GM12875 (cell line): Measurements from ENCODE around the gene FGGY.
"Not testable (repeated sequence)": the region's sequence is repeated elsewhere in the genome, so short reads cannot be mapped to it uniquely, and the experiment has no call there.

ENCODE experiments used
- H3K4me3 ChIP-seq: one replicate; pipeline ENCODE4 v1.5.1; 2011; ENCODE audit warnings: low read depth, low read length, control low read depth
- TF ChIP-seq, protein P1 (sequence below): IDR thresholded peaks from 2 replicates; pipeline ENCODE4 v1.5.1; 2011; ENCODE audit warnings: low read depth, mild to moderate bottlenecking, control low read depth, inconsistent platforms, low read length, moderate library complexity, borderline replicate concordance; ENCODE audit not compliant: insufficient read depth

The FGGY gene

DNA sequence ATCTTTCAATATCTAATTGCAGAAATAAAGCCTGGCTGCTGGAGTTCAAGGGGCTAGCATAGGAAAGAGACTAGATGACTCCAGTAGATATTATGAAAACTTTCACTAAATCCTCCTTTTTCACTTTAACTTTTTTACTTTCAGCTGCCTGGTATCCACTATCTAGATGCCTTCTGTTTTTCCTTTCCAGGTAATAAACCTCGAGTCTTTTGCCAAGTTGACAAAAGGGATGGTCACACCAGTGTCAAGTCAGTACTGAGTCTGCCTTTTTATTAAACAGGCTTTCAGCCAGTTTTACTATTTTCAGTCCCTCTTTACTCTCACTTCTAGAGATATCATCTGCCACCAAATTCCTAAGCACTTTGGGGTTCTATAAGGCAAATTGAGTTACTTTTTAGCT is 195.6 kb downstream of the FGGY start:
- TF ChIP-seq, protein P1, sequence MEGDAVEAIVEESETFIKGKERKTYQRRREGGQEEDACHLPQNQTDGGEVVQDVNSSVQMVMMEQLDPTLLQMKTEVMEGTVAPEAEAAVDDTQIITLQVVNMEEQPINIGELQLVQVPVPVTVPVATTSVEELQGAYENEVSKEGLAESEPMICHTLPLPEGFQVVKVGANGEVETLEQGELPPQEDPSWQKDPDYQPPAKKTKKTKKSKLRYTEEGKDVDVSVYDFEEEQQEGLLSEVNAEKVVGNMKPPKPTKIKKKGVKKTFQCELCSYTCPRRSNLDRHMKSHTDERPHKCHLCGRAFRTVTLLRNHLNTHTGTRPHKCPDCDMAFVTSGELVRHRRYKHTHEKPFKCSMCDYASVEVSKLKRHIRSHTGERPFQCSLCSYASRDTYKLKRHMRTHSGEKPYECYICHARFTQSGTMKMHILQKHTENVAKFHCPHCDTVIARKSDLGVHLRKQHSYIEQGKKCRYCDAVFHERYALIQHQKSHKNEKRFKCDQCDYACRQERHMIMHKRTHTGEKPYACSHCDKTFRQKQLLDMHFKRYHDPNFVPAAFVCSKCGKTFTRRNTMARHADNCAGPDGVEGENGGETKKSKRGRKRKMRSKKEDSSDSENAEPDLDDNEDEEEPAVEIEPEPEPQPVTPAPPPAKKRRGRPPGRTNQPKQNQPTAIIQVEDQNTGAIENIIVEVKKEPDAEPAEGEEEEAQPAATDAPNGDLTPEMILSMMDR = no peak
- no peak overlapping the region for H3K4me3 ChIP-seq

DNA sequence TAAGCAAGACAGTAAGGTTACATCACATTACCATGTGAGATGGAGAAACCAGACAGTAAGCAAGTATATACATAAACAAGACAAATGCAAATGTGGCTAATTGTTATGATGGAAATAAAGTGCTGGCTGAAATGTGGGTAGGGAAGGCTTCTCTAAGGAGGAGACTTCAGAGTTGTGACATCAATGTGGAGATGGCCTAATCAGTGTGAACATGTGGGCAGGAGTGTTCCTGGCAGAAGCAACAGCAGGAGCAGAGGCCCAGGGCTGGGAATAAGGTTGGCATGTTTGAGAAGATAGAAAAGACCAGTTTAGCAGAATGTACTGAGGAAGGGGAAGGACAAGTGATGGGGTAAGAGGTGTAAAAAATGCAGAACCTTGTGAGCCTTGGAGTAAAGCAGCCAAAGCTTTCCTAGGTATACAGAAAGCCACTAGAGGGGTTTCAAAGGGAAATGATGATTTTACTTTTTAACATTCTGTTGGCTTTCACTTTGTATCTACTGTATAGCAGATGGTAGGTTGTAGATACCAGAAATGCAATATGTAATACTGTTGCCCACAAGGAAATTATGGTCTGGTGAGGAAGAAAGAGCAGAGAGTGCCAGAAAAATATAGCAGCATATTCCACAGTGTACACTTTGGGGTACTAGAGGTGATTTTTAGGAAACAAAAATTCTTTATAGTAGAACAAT is 197.4 kb downstream of the FGGY start:
- TF ChIP-seq, protein P1 = no peak
- H3K4me3 ChIP-seq = no peak overlapping the region

DNA sequence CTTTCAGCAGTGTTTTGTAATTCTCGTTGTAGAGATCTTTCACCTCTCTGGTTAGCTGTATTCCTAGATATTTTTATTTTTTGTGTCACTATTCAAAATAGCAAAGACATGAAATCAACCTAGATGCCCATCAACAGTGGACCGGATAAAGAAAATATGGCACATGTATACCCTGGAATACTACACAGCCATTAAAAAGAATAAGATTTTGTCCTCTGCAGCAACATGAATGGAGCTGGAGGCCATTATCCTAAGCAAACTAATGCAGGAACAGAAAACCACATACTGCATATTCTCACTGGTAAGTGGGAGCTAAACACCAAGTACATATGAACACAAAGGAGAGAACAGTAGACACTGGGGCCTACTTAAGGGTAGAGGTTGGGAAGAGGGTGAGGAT is 199.3 kb downstream of the FGGY start:
- not testable (repeated sequence) for H3K4me3 ChIP-seq

DNA sequence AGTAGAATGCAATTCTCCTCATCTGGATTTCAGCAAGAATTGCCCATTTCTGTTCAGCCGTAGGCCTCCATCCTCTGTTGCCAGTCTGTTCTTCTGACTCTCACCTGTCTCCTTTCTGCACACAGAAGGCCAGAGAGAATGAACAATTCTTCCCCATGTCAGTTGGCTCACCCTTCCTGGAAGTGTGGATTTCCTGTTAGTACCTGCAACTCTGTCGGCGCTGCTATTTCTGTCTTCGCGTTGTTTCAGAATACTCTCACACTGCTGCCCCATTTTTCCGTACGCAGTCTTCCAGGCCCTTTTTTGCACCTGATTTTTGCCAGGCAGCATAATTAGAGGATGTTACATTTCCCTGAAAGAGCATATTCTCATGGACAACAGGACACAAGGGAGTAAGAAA is 200.7 kb downstream of the FGGY start:
- TF ChIP-seq, protein P1 = no peak
- no peak overlapping the region for H3K4me3 ChIP-seq

DNA sequence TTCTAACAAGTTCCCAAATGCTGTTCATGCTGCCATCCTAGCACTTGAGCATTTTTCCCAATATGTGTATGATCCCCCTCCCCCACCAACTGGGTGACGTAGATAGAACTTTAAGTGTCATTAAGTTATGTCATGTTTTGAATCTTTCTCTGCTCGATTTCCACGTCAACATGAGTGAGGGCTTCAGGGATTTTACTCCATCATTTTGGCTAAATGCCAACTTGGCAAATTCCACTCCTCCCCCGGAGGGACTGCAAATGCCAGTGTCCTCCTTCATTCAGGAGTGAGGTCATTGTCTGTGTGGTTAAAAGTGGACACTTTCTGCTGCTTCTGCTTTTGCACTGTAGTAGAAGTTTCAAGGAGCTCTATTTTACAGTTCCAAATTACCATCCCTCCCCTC is 201.7 kb downstream of the FGGY start:
- H3K4me3 ChIP-seq = no peak overlapping the region
- TF ChIP-seq, protein P1 = no peak

DNA sequence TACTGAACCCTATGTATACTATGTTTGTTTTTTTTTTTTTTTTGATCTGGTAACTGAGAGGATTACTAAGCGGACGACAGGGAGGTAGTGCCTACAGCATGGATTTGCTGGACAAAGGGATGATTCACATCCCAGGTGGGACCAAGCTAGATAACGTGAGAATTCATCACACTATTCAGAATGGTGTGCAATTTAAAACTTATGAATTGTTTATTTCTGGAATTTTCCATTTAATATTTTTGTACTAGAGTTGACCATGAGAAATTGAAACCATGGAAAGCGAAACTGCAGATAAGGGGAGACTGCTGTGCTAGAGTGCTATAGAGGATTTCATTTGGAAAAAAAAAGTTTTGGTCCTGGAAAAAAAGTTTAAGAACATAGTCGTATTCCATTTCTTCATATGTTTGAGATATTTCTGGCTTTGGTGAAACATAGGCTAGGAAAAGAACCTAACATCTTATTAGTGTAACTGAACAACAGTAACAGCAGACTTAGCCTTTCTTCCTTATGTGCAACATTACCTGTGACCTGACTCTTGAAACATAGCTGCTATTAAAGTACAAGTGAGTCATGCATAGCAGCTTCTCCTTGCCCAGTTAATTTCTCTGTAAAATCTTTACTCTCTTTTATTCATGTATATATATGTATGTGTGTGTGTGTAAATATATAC is 202.5 kb downstream of the FGGY start:
- TF ChIP-seq, protein P1 = no peak

DNA sequence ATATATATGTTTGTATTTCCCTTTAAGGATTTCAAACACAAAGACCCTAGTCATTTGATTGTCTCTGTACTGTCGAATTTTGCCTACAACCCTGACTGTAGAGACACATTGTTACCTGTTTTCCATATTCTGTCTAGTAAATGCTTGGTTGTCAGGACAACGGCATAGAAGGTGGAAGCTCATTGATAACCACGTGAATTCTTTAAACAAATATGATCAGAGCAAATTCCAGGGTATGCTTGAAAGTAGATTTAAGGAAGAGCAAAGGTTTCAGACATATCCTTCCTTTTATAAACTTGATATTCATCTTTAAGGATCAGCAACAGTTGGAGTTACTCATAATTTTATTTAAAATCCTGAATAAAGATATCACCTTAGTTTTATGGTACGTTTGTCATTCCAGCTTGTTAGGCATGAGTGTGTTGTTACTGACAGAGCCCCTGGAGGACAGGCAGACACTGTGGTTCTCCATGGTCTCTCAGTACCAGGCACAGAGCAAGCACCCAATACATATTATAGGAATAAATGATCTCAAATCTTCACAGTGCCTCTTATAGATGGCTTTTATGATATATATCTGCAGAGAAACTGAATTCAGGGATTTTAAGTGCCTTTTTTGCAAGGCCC is 203.2 kb downstream of the FGGY start:
- TF ChIP-seq, protein P1 = no peak
- no peak overlapping the region for H3K4me3 ChIP-seq

More for the DNA sequence above, 202.5 kb downstream of the FGGY start:
- no peak overlapping the region for H3K4me3 ChIP-seq
